Fibroblast of pulmonary artery (primary cell): ENCODE measurements around the gene PDIA3.

Experiments
- DNase-seq: peaks from one replicate; pipeline ENCODE4 v3.0.0-alpha.2; 2010; ENCODE audit warnings: low read depth
- H3K4me3 ChIP-seq: replicated peaks from 2 replicates; pipeline ENCODE4 v1.5.1; 2011; ENCODE audit warnings: low read depth, mild to moderate bottlenecking, control low read depth, low read length, moderate library complexity
- TF ChIP-seq, protein P1 (sequence below): IDR thresholded peaks from 2 replicates; pipeline ENCODE4 v1.5.1; 2011; ENCODE audit warnings: mild to moderate bottlenecking, control low read depth, low read length, inconsistent platforms; ENCODE audit errors: missing control alignments

The PDIA3 gene

DNA sequence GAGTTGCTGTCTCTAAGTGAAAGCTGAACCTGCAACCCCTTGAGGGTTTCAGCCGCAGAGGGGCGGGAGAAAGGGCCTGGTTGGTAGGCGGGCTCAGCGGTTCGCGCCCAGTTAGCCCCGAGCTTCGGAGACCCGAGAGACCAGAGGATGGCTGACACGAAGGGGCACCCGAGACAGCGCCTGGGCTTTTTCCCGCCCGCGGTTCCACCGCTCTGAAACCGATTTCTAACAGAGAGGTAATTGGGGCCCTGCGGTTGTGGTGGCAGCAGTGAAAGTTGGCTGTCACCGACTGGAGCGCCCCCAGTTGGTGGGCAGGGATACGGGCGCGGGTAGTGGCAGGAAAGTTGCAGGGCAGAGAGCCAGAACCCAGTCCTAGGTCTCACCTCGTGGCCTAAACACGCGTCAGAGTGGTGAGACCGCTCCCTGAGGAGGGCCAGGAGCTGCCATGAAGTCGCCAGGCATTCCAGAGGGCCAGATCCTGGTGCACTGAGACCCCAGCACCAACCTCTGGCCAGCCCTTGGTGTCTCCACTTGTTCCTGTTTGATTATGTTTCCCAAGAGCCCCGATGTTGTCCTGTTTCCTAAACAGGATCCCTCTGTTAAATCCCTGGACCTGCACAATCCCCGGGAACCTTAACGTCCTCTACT, 31.2 kb downstream of the PDIA3 start:
- H3K4me3 ChIP-seq: peak overlapping the region; percentile 79
- TF ChIP-seq, protein P1, sequence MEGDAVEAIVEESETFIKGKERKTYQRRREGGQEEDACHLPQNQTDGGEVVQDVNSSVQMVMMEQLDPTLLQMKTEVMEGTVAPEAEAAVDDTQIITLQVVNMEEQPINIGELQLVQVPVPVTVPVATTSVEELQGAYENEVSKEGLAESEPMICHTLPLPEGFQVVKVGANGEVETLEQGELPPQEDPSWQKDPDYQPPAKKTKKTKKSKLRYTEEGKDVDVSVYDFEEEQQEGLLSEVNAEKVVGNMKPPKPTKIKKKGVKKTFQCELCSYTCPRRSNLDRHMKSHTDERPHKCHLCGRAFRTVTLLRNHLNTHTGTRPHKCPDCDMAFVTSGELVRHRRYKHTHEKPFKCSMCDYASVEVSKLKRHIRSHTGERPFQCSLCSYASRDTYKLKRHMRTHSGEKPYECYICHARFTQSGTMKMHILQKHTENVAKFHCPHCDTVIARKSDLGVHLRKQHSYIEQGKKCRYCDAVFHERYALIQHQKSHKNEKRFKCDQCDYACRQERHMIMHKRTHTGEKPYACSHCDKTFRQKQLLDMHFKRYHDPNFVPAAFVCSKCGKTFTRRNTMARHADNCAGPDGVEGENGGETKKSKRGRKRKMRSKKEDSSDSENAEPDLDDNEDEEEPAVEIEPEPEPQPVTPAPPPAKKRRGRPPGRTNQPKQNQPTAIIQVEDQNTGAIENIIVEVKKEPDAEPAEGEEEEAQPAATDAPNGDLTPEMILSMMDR: peak; percentile 84
- DNase-seq: peak; percentile 75

DNA sequence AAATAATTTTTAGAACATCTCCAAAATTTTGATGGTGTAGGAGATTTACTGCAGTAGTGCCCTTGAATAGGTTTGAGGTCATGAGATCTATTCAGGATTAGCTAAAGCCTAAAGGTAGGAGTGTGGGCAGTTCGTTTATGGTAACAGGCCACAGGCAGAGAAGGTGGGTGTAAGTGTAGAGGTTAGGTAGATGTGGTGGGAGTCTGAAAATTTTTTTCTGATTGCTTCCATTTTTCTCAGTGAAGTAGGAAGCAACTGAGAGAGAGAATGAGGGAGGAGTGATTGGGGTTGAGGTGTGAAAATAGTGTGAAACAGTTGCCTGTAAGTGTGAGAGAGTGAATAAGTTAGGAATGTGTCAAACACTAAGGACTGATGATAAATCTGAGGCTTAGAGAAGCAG, 32.8 kb downstream of the PDIA3 start:
- TF ChIP-seq, protein P1: no peak
- DNase-seq: no peak
- no peak overlapping the region for H3K4me3 ChIP-seq

DNA sequence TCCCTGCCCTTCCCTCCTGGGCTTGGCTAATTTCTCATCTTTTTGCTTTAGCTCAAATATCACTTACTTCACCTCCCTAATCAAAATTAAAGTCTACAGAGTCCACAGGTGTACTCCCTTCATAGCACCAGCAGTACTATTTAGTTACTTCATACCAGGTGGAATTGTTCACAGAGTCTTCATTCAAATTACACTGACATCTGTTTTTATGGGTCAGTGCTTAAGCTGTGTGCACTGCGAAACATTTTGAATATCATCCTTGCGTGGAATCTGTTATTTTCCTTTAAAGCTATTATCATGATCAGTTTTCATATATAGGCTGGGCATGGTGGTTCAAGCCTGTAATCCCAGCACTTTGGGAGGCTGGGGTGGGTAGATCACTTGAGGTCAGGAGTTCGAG, 43.2 kb downstream of the PDIA3 start:
- DNase-seq: no peak
- no peak overlapping the region for H3K4me3 ChIP-seq
- TF ChIP-seq, protein P1: no peak

DNA sequence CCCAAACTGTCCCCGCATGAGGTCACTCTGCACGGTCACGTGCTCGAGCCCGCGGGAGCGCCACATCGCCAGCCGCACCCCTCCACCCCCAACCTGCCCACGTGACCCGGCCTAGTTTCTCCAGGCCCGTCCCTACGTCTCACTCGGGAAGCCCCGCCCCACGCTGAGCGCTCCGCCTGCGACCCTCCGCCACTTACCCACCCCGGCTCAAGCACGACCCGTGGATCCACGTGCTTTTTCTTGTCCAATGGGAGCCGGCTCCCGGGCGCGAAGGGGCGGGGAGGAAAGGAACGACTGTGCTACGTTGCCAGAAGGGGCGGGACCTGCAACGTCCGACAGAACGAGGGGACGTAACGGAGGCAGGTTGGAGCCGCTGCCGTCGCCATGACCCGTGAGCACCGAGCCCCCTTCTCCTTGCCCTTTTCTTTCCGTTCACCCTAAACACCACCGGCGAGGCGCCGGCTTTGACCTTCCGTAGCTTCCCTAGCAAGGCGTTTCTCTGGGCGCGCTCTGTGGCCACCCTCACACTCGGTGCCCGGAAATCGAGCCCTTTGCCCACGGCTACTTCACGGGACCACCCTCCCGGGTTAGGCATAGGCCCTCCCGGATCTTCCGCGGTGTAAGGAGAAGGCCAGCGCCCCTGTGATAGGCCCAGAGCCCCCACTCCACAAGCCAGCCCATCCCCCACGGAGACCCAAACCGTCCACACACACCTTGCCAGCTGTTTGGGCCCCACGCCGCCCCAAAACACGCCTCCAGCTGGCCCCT, 45.9 kb downstream of the PDIA3 start, which contains the start of gene SERF2:
TSS of gene SERF2 (plus strand) at position 328 of the 768 bp plus-strand sequence. CDS start at position 385, 57 bp downstream.
- peak; percentile 100 for DNase-seq
- TF ChIP-seq, protein P1: no peak

DNA sequence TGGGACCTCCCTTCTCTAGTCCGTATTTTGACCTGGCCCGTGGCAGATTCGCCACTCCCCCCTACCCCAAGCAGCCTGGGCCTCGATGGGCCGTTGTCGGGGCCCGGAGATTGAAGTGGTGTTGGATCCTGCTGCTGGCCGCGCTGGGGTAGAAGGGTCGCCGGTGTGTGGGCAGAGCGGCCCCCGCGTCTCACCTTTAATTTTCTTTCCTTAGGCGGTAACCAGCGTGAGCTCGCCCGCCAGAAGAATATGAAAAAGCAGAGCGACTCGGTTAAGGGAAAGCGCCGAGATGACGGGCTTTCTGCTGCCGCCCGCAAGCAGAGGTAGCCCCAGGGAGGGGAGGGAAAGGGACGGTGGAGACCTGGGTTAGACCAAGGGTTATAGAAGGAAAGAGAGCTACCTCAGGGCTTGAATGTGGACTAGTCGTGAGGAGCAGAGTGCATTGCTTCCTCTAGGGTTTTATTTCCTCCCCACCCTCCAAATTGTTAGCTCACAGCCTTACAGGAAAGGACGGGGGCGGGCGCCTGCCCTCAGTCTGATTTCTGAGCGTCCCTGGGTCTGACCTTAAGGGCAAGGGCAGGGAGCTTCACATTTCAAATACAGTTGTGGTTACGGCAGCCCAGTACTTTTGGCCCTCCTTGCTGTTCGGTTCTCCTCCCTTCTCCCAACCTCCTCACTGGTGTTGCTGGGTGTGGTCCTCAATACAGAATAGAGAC, 46.7 kb downstream of the PDIA3 start:
- TF ChIP-seq, protein P1: peak; percentile 9
- DNase-seq: peak; percentile 40

More for the DNA sequence above, 45.9 kb downstream of the PDIA3 start, which contains the start of gene SERF2:
- H3K4me3 ChIP-seq: peak within 1 kb of the TSS; percentile 100

DNA sequence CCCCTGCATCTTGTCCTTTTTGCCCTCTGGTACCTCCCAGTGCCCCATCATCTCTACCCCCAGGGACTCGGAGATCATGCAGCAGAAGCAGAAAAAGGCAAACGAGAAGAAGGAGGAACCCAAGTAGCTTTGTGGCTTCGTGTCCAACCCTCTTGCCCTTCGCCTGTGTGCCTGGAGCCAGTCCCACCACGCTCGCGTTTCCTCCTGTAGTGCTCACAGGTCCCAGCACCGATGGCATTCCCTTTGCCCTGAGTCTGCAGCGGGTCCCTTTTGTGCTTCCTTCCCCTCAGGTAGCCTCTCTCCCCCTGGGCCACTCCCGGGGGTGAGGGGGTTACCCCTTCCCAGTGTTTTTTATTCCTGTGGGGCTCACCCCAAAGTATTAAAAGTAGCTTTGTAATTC, 47.4 kb downstream of the PDIA3 start:
- peak overlapping the region; percentile 100 for H3K4me3 ChIP-seq
- TF ChIP-seq, protein P1: no peak
- DNase-seq: no peak

More for the DNA sequence above, 46.7 kb downstream of the PDIA3 start:
- peak overlapping the region; percentile 100 for H3K4me3 ChIP-seq
